ENCODE measurements around the gene KCNMA1. TPM values are rescaled to one million over a fixed set of nuclear protein-coding genes. Genes with fewer than 3 reads are reported as not detected.

KCNMA1 gene
- total RNA-seq, 1 donor from 2014 or later, result 87.6 TPM

DNA sequence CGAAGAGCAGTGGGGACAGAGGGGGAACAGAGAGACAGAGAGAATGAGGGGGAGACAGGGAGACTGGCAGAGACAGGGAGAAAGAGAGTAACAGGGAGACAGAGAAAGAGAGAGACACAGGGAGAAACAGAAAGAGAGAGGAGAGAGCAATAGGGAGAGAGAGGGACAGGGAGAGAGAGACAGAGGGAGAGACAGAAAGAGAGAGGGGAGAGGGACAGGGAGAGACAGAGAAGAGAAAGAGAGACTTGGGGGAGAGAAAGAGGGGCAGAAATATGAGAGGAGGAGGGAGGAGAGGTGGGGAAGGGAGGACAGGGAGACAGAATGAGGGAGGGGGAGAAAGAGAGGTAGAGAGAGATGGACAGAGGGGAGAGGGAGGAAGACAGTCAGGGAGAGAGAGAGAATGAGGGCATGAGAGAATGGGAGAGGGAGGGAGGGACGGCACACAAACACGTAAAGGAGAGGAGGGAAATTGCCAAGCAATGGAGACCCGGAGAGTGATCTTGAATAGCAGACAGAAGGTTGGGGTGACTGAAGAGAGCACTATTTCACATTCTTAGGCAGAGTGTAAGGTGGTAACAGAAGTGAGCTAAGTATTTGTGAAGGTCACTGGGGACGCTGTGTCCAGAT, 33.3 kb upstream of the KCNMA1 start:
- no peak for DNase-seq (ENCODE audit: low spot score)
- Mint-ChIP-seq H3K4me3 (ENCODE audit: unreplicated experiment) (no peak overlapping the region), H3K9me3 (ENCODE audit: low read depth) (no peaks in the 10 kb centered on the region), H3K27me3 (ENCODE audit: low read depth) (peaks cover 10% of the 10 kb centered on the region), H3K4me1 (ENCODE audit: low read depth) (peaks cover 16% of the 10 kb centered on the region), H3K36me3 (ENCODE audit: low read depth) (peaks cover 2% of the 10 kb centered on the region), H3K27ac (ENCODE audit: unreplicated experiment) (no peak overlapping the region)
- TF ChIP-seq CTCF (IDR thresholded peaks at IDR 0.05), result no peak

DNA sequence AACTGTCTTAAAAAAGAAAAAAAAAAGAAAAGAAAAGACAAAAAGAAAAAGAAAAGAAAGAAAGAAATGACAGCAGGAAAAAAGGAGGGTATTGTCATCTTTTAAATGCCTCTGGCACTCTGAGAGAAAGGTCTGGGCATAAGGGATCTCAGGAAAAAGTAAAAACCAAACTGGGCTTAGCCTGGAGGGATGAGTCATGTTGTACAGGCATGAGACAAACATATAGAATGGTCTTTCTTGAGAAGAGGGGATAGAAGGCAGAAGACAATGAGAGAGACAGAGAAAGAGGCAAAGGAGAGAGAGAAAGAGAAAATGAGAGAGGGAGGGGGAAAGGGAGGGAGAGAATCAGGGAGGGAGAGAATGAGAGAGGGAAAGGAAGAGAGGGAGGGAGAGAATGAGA, 32.3 kb upstream of the KCNMA1 start:
- peaks cover 10% of the 10 kb centered on the region for H3K27me3 Mint-ChIP-seq (ENCODE audit: low read depth)
- peak overlapping the region; percentile 57 for H3K27ac Mint-ChIP-seq (ENCODE audit: unreplicated experiment)
- H3K4me1 Mint-ChIP-seq (ENCODE audit: low read depth), result peaks cover 16% of the 10 kb centered on the region
- peaks cover 2% of the 10 kb centered on the region for H3K36me3 Mint-ChIP-seq (ENCODE audit: low read depth)
- H3K9me3 Mint-ChIP-seq (ENCODE audit: low read depth), result no peaks in the 10 kb centered on the region
- TF ChIP-seq CTCF (IDR thresholded peaks at IDR 0.05), result no peak
- no peak for DNase-seq (ENCODE audit: low spot score)
- H3K4me3 Mint-ChIP-seq (ENCODE audit: unreplicated experiment), result no peak overlapping the region

DNA sequence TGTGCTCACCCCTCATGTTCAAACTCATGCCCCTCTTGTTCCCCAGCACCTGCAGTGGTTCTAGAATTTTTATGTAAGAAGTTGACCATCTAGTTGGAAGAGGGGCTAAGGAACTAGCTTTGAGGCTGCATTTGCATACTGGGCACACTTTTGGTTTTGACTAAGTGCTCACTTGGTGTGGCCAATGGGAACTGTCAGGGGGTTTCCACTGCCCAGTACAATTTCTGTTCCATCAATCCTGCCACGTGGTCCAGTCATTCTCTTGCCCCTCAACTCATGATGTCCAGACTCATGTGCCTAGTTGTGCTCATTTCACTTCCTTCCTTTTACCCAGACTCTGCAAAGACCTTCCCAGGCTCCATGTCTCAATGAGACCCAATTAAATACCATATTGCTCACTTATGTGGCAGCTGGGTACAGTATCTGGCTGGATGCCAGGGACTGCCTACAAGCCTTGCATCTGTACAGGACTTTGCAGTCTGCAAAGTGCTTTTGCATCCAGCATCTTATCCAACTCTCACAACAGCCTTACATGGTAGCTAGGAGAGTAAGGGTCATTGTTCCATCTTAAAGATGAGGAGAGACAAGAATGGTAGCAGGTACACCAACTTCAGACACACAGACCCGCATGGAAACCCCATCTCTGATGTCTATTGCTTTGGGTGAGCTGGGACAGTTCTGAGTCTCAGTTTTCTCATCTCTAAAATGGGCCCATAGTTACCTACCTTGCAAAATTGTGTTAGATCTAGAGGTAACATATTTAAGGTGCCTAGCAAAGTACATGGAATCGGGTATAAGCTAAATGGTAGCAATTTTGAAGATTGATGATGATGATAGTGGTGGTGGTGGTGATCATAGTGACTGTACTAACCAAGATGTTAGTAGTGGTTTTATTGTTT, 30.1 kb upstream of the KCNMA1 start:
- Mint-ChIP-seq H3K4me1 (ENCODE audit: low read depth) (peaks cover 24% of the 10 kb centered on the region), H3K9me3 (ENCODE audit: low read depth) (no peaks in the 10 kb centered on the region), H3K27ac (ENCODE audit: unreplicated experiment) (no peak overlapping the region), H3K27me3 (ENCODE audit: low read depth) (peaks cover 10% of the 10 kb centered on the region), H3K36me3 (ENCODE audit: low read depth) (peaks cover 2% of the 10 kb centered on the region), H3K4me3 (ENCODE audit: unreplicated experiment) (no peak overlapping the region)
- TF ChIP-seq CTCF (IDR thresholded peaks at IDR 0.05), result no peak
- no peak for DNase-seq (ENCODE audit: low spot score)

DNA sequence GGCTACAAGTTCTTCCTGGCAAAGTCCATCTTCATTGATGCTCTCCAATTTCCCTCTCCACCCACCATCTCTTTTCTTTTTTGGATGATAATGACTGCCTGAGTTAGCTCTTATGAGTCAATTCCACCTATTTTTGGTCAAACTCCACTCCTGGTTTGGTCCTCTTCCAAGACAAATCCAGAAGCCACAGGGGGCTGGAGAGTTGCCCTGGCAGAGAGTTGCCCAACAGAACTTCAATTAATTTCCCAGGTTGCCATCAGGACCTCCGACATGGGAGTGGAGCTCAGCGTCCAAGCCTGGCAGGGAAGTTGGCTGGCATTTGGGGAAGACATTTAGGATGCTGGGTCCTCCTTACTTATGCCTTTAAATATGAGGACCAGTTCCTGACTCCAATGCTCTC, 29.2 kb upstream of the KCNMA1 start:
- Mint-ChIP-seq H3K9me3 (ENCODE audit: low read depth) (no peaks in the 10 kb centered on the region), H3K27ac (ENCODE audit: unreplicated experiment) (no peak overlapping the region), H3K4me1 (ENCODE audit: low read depth) (peaks cover 24% of the 10 kb centered on the region), H3K27me3 (ENCODE audit: low read depth) (peaks cover 10% of the 10 kb centered on the region), H3K36me3 (ENCODE audit: low read depth) (peaks cover 2% of the 10 kb centered on the region), H3K4me3 (ENCODE audit: unreplicated experiment) (no peak overlapping the region)
- TF ChIP-seq CTCF (IDR thresholded peaks at IDR 0.05), result no peak
- no peak for DNase-seq (ENCODE audit: low spot score)

GRCh38 chr10:77664696-77665095, 27.1 kb upstream of the KCNMA1 start:
- no peaks in the 10 kb centered on the region for H3K27me3 Mint-ChIP-seq (ENCODE audit: low read depth)
- peaks cover 3% of the 10 kb centered on the region for H3K36me3 Mint-ChIP-seq (ENCODE audit: low read depth)
- no peak for DNase-seq (ENCODE audit: low spot score)
- H3K4me1 Mint-ChIP-seq (ENCODE audit: low read depth), result peaks cover 23% of the 10 kb centered on the region
- H3K27ac Mint-ChIP-seq (ENCODE audit: unreplicated experiment), result no peak overlapping the region
- H3K9me3 Mint-ChIP-seq (ENCODE audit: low read depth), result no peaks in the 10 kb centered on the region
- no peak overlapping the region for H3K4me3 Mint-ChIP-seq (ENCODE audit: unreplicated experiment)
- TF ChIP-seq CTCF (IDR thresholded peaks at IDR 0.05), result no peak

Data from chondrocyte (in vitro differentiated cells).